Liver (tissue), 9 donors: Measurements from ENCODE around the gene SFT2D2. TPM values are rescaled to one million over a fixed set of nuclear protein-coding genes. Genes with fewer than 3 reads are reported as not detected.

Source experiments
- DNase-seq: peaks from one replicate; pipeline ENCODE4 v3.0.0-alpha.2; 2017; ENCODE audit warnings: low spot score
- H3K27ac ChIP-seq, 2 donors: one replicate each; pipeline ENCODE4 v1.7.0; 2013; ENCODE audit warnings: inconsistent platforms in 2 of 2, low read length in 2 of 2, control low read depth in 1 of 2, low read depth in 1 of 2, mild to moderate bottlenecking in 1 of 2
- H3K27me3 ChIP-seq, 4 donors: one replicate each; pipeline versions ENCODE4 v1.6.1 to v1.7.0; 2013; ENCODE audit warnings: low read length in 3 of 4, inconsistent platforms in 1 of 4, mild to moderate bottlenecking in 1 of 4, moderate library complexity in 1 of 4; ENCODE audit not compliant: control insufficient read depth in 4 of 4, insufficient read depth in 4 of 4
- H3K36me3 ChIP-seq, 4 donors: one replicate each; pipeline versions ENCODE4 v1.6.1 to v1.7.0; 2013; ENCODE audit warnings: low read length in 3 of 4, mild to moderate bottlenecking in 3 of 4, low read depth in 1 of 4, moderate library complexity in 1 of 4; ENCODE audit not compliant: control insufficient read depth in 4 of 4, insufficient read depth in 3 of 4
- H3K4me1 ChIP-seq, 4 donors: one replicate each; pipeline versions ENCODE4 v1.6.1 to v1.7.0; 2013; ENCODE audit warnings: low read length in 3 of 4, mild to moderate bottlenecking in 3 of 4, moderate library complexity in 1 of 4; ENCODE audit not compliant: control insufficient read depth in 4 of 4, insufficient read depth in 4 of 4
- H3K4me3 ChIP-seq, 3 donors: one replicate each; pipeline versions ENCODE4 v1.6.1 to v1.7.0; 2013; ENCODE audit warnings: low read length in 3 of 3, control low read depth in 1 of 3, low read depth in 1 of 3, mild to moderate bottlenecking in 1 of 3
- H3K9ac ChIP-seq, 2 donors: one replicate each; pipeline ENCODE4 v1.7.0; 2013; ENCODE audit warnings: low read length in 2 of 2, mild to moderate bottlenecking in 2 of 2, moderate library complexity in 2 of 2, control low read depth in 1 of 2, low read depth in 1 of 2
- H3K9me3 ChIP-seq, 4 donors: one replicate each; pipeline versions ENCODE4 v1.6.1 to v1.7.0; 2013; ENCODE audit warnings: low read length in 3 of 4; ENCODE audit not compliant: control insufficient read depth in 4 of 4
- EGR1 ChIP-seq, 2 donors: IDR thresholded peaks; 2 replicates each; pipeline ENCODE4 v1.6.1; 2016 to 2018; ENCODE audit warnings: antibody characterized with exemption in 2 of 2, low read depth in 2 of 2
- FOXA1 ChIP-seq: IDR thresholded peaks from 2 replicates; pipeline ENCODE4 v1.6.1; 2016; ENCODE audit warnings: antibody characterized with exemption
- FOXA2 ChIP-seq: IDR thresholded peaks from 2 replicates; pipeline ENCODE4 v1.6.1; 2016; ENCODE audit warnings: antibody characterized with exemption
- GABPA ChIP-seq, 2 donors: IDR thresholded peaks in 1 of 2; conservative IDR thresholded peaks in 1 of 2; 2 replicates each; pipeline ENCODE4 v1.6.1; 2016; ENCODE audit warnings: antibody characterized with exemption in 2 of 2, mild to moderate bottlenecking in 1 of 2, moderate library complexity in 1 of 2
- HNF4A ChIP-seq, 2 donors: conservative IDR thresholded peaks; 2 replicates each; pipeline ENCODE4 v1.6.1; 2016; ENCODE audit warnings: antibody characterized with exemption in 2 of 2, mild to moderate bottlenecking in 2 of 2
- HNF4G ChIP-seq: IDR thresholded peaks from 2 replicates; pipeline ENCODE4 v1.6.1; 2016; ENCODE audit warnings: antibody characterized with exemption
- JUND ChIP-seq, 2 donors: IDR thresholded peaks; 2 replicates each; pipeline ENCODE4 v1.6.1; 2016; ENCODE audit warnings: antibody characterized with exemption in 2 of 2
- NR2F2 ChIP-seq: IDR thresholded peaks from 2 replicates; pipeline ENCODE4 v1.6.1; 2016; ENCODE audit warnings: antibody characterized with exemption
- RAD21 ChIP-seq, 2 donors: IDR thresholded peaks; 2 replicates each; pipeline ENCODE4 v1.6.1; 2016; ENCODE audit warnings: antibody characterized with exemption in 2 of 2, mild to moderate bottlenecking in 2 of 2
- RXRA ChIP-seq, 2 donors: IDR thresholded peaks; 2 replicates each; pipeline ENCODE4 v1.6.1; 2017 to 2018; ENCODE audit warnings: antibody characterized with exemption in 2 of 2, mild to moderate bottlenecking in 1 of 2
- SP1 ChIP-seq: IDR thresholded peaks from 2 replicates; pipeline ENCODE4 v1.6.1; 2018; ENCODE audit warnings: antibody characterized with exemption, mild to moderate bottlenecking
- TAF1 ChIP-seq: conservative IDR thresholded peaks from 2 replicates; pipeline ENCODE4 v1.6.1; 2016; ENCODE audit warnings: antibody characterized with exemption, mild to moderate bottlenecking
- YY1 ChIP-seq: IDR thresholded peaks from 2 replicates; pipeline ENCODE4 v1.6.1; 2016; ENCODE audit warnings: antibody characterized with exemption, mild to moderate bottlenecking
- WGBS: extraction: QIAGEN DNeasy Blood & Tissue Kit; methylation state at CpG from one replicate; pipeline ENCODE4 v1.1.7; 2013; 5-methylcytosine and 5-hydroxymethylcytosine counted together
- polyA plus RNA-seq, 2 donors: library from polyadenylated mRNA; stranded (reverse) in 1 of 2; unstranded in 1 of 2; fragments of 200-250 nt in 1 of 2; fragments of >200 nt in 1 of 2; fragmentation: Nextera tagmentation in 1 of 2; extraction: Ambion mirVana in 1 of 2; gene quantifications; one replicate each; pipeline versions ENCODE4 v1.2.1 to v1.2.3, GENCODE V29; 2013 to 2015
- total RNA-seq, 2 donors: library from RNA; depleted of rRNA; stranded (reverse); fragments of >200 nt; gene quantifications; one replicate each; pipeline ENCODE4 v1.2.3, GENCODE V29; 2014
- TF ChIP-seq, protein P1 (sequence below): IDR thresholded peaks from 2 replicates; pipeline ENCODE4 v1.6.1; 2016; ENCODE audit warnings: antibody characterized with exemption
- TF ChIP-seq, protein P2 (sequence below): IDR thresholded peaks from 2 replicates; pipeline ENCODE4 v1.6.1; 2016; ENCODE audit warnings: antibody characterized with exemption, mild to moderate bottlenecking
- TF ChIP-seq, protein P3 (sequence below): IDR thresholded peaks from 2 replicates; pipeline ENCODE4 v1.6.1; 2016; ENCODE audit warnings: antibody characterized with exemption
- TF ChIP-seq, protein P4 (sequence below): IDR thresholded peaks from 2 replicates; pipeline ENCODE4 v1.6.1; 2016; ENCODE audit warnings: antibody characterized with exemption
- TF ChIP-seq, protein P5 (sequence below): fragments of 150-350 bp; IDR thresholded peaks from 2 replicates; pipeline ENCODE4 v1.5.1; 2017; ENCODE audit warnings: improper control_type of control experiment, low read depth, low read length; ENCODE audit not compliant: missing input control
- donor health status: healthy.
- donor health status: healthy.
- donor health status: healthy.
- donor health status: healthy.
- donor health status: healthy.

SFT2D2 gene
- total and polyA plus RNA-seq, 4 donors, result 3.8 to 34.6 (median 25.4) TPM

DNA sequence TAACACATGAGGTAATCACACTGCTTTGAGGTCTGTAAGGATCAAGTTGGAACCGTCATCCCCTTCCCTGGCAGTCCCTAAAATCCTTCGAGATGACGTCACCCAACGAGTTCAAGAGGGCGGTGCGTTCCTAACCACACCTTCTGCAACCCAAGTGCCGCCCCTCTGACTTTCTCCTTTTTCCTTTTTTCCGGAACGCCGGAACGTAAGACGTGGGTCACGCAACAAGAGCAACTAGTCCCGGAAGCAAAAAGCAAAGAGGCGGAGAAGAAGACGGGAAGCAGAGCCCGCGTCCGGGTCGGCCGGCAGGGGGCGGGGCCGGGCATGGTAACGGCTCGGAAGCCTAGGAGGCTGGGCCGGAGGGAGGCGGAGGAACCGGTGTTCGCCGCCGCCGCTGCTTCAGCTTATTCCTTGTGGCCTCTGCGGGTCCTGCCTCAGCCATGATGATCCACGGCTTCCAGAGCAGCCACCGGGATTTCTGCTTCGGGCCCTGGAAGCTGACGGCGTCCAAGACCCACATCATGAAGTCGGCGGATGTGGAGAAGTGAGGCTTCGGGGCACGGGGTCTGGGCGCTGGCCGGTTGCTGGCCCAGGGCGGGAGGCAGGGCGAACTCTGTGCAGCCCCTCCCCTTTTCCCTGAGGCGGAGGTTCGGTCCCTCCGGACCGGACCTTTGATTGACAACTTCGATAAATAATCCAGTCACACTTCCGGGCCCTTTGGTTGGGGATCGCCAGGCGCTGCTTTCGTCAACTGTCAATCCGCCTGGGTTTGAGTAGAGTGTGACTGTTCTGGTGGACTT, 47.0 kb upstream of the SFT2D2 start, which contains the start of gene TIPRL (continued):
- TF ChIP-seq GABPA (IDR thresholded peaks at IDR 0.05 in 1 of 2, conservative IDR thresholded peaks at IDR 0.05 in 1 of 2), result peak; percentile 83 to 96
- TF ChIP-seq, protein P1, sequence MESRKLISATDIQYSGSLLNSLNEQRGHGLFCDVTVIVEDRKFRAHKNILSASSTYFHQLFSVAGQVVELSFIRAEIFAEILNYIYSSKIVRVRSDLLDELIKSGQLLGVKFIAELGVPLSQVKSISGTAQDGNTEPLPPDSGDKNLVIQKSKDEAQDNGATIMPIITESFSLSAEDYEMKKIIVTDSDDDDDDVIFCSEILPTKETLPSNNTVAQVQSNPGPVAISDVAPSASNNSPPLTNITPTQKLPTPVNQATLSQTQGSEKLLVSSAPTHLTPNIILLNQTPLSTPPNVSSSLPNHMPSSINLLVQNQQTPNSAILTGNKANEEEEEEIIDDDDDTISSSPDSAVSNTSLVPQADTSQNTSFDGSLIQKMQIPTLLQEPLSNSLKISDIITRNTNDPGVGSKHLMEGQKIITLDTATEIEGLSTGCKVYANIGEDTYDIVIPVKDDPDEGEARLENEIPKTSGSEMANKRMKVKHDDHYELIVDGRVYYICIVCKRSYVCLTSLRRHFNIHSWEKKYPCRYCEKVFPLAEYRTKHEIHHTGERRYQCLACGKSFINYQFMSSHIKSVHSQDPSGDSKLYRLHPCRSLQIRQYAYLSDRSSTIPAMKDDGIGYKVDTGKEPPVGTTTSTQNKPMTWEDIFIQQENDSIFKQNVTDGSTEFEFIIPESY, result no peak
- TF ChIP-seq, protein P2, sequence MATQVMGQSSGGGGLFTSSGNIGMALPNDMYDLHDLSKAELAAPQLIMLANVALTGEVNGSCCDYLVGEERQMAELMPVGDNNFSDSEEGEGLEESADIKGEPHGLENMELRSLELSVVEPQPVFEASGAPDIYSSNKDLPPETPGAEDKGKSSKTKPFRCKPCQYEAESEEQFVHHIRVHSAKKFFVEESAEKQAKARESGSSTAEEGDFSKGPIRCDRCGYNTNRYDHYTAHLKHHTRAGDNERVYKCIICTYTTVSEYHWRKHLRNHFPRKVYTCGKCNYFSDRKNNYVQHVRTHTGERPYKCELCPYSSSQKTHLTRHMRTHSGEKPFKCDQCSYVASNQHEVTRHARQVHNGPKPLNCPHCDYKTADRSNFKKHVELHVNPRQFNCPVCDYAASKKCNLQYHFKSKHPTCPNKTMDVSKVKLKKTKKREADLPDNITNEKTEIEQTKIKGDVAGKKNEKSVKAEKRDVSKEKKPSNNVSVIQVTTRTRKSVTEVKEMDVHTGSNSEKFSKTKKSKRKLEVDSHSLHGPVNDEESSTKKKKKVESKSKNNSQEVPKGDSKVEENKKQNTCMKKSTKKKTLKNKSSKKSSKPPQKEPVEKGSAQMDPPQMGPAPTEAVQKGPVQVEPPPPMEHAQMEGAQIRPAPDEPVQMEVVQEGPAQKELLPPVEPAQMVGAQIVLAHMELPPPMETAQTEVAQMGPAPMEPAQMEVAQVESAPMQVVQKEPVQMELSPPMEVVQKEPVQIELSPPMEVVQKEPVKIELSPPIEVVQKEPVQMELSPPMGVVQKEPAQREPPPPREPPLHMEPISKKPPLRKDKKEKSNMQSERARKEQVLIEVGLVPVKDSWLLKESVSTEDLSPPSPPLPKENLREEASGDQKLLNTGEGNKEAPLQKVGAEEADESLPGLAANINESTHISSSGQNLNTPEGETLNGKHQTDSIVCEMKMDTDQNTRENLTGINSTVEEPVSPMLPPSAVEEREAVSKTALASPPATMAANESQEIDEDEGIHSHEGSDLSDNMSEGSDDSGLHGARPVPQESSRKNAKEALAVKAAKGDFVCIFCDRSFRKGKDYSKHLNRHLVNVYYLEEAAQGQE, result no peak
- TF ChIP-seq, protein P3, sequence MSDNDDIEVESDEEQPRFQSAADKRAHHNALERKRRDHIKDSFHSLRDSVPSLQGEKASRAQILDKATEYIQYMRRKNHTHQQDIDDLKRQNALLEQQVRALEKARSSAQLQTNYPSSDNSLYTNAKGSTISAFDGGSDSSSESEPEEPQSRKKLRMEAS, result peak; percentile 95

DNA sequence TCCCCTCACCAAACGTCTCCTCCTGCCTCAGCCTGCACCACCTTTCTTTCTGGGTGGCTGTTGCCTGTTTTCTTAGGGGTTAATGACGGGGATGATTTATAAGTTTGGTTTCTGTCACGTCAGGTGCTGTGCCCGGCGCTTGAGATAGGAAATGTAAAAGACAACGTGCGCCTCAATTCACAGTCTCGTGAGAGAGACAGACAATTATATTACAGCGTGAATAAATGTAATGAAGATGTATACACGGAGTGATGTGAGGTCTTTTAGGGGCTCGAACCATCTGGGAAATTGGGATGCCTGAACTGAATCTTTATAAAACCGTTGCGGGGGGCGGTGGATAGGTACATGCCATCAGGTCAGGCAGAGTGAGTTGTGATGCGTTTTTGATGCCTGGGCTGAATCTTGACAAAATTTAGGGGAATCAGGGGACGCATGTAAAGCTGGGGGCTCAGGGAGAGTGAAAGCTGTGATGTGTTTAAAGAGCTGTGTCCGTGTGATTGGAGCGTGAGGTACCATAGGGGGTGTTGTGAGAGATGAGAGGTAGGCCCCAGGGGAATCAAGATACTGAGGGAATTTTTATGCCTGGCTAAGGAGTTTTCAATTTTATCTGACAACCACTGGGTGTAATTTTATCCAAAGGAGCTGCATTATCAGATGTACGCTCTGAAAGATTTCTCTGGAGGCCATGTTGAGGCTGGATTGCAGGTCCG, 46.2 kb upstream of the SFT2D2 start:
- TF ChIP-seq RXRA (IDR thresholded peaks at IDR 0.05) (no peak), TAF1 (no peak), YY1 (peak; percentile 13), RAD21 (IDR thresholded peaks at IDR 0.05) (no peak), SP1 (no peak), HNF4A (conservative IDR thresholded peaks at IDR 0.05) (peak; percentile 45 to 48), GABPA (IDR thresholded peaks at IDR 0.05 in 1 of 2, conservative IDR thresholded peaks at IDR 0.05 in 1 of 2) (no peak), NR2F2 (no peak), HNF4G (no peak), FOXA1 (no peak), EGR1 (IDR thresholded peaks at IDR 0.05; ENCODE audit: low read depth in 2 of 2) (no peak), JUND (IDR thresholded peaks at IDR 0.05) (no peak), FOXA2 (no peak)
- TF ChIP-seq, protein P1, result no peak
- TF ChIP-seq, protein P4, sequence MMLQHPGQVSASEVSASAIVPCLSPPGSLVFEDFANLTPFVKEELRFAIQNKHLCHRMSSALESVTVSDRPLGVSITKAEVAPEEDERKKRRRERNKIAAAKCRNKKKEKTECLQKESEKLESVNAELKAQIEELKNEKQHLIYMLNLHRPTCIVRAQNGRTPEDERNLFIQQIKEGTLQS, result no peak
- TF ChIP-seq, protein P5, sequence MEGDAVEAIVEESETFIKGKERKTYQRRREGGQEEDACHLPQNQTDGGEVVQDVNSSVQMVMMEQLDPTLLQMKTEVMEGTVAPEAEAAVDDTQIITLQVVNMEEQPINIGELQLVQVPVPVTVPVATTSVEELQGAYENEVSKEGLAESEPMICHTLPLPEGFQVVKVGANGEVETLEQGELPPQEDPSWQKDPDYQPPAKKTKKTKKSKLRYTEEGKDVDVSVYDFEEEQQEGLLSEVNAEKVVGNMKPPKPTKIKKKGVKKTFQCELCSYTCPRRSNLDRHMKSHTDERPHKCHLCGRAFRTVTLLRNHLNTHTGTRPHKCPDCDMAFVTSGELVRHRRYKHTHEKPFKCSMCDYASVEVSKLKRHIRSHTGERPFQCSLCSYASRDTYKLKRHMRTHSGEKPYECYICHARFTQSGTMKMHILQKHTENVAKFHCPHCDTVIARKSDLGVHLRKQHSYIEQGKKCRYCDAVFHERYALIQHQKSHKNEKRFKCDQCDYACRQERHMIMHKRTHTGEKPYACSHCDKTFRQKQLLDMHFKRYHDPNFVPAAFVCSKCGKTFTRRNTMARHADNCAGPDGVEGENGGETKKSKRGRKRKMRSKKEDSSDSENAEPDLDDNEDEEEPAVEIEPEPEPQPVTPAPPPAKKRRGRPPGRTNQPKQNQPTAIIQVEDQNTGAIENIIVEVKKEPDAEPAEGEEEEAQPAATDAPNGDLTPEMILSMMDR, result no peak
- TF ChIP-seq, protein P3, result no peak
- TF ChIP-seq, protein P2, result peak; percentile 78
- no peak for DNase-seq
- Histone ChIP-seq H3K9me3 (no peaks in the 10 kb centered on the region), H3K4me1 (peaks cover 1 to 11% (median 5%) of the 10 kb centered on the region in 4 donors), H3K27me3 (no peaks in the 10 kb centered on the region), H3K27ac (peak overlapping the region; percentile 84 to 90), H3K36me3 (no peaks in the 10 kb centered on the region), H3K9ac (peak overlapping the region; percentile 56 to 96), H3K4me3 (peak overlapping the region; percentile 73 to 79 (median 75))
- WGBS, result 9% methylated on average over 20 of the region's 20 CpGs
